MM.1S (cell line): Measurements from ENCODE around the gene ELP2.

ENCODE experiments used
- CTCF ChIP-seq: fragments of 300-600 bp; sonication (generic); IDR thresholded peaks from 2 replicates; pipeline ENCODE4 v1.5.1; 2016; ENCODE audit warnings: antibody characterized with exemption, low read length, mixed read lengths
- EZH2phosphoT487 ChIP-seq: fragments of 300-600 bp; sonication (generic); IDR thresholded peaks from 2 replicates; pipeline ENCODE4 v1.6.1; 2018; ENCODE audit warnings: antibody characterized with exemption, low read length

GRCh38 chr18:36177913-36178312 lies 48.2 kb downstream of the ELP2 start:
- no peak for TF ChIP-seq CTCF
- TF ChIP-seq EZH2phosphoT487, result no peak
